IMR-90 (cell line): ENCODE data around the gene TRMT2A. TPM values are rescaled to one million over a fixed set of nuclear protein-coding genes. Genes with fewer than 3 reads are reported as not detected.

Experiments
- ATAC-seq: fragments of 200-7000 bp; cut with Tn5 transposase; 2 replicates; pipeline ENCODE4 v1.9.1; 2020; ENCODE audit warnings: low read depth, mild to moderate bottlenecking, moderate library complexity
- BruUV-seq: library from RNA; stranded (reverse); fragments of 400-500 nt; replicated peaks from 2 replicates; lab custom pipeline; 2021; lab: Mats Ljungman, UMichigan
- CTCF ChIA-PET: fragments of 300-600 bp; formaldehyde crosslinking; extraction: SDS; loops from one replicate; lab custom pipeline; 2021; ENCODE audit warnings: antibody characterized with exemption; lab: Yijun Ruan, JAX
- POLR2A ChIA-PET: fragments of 300-600 bp; sonication (Branson Sonifier 250); formaldehyde crosslinking; loops from one replicate; lab custom pipeline; 2022; ENCODE audit warnings: antibody characterized with exemption; ENCODE audit not compliant: unreplicated experiment; lab: Charles Lee
- DNase-seq: peaks from one replicate; pipeline ENCODE4 v3.0.0; 2013
- H2AFZ ChIP-seq: replicated peaks from 2 replicates; pipeline ENCODE3; 2013; ENCODE audit warnings: low read length, mild to moderate bottlenecking; ENCODE audit not compliant: poor library complexity
- H2AK5ac ChIP-seq: 2 replicates; pipeline ENCODE4 v1.6.1; 2013; ENCODE audit warnings: low read depth, low read length, inconsistent platforms
- H2AK9ac ChIP-seq: replicated peaks from 2 replicates; pipeline ENCODE3; 2013; ENCODE audit warnings: mild to moderate bottlenecking, low read depth, low read length, moderate library complexity; ENCODE audit not compliant: poor library complexity
- H2BK120ac ChIP-seq: 2 replicates; pipeline ENCODE4 v1.6.1; 2013; ENCODE audit warnings: low read depth, low read length, inconsistent platforms
- H2BK15ac ChIP-seq: 3 replicates; pipeline ENCODE4 v1.6.1; 2013; ENCODE audit warnings: low read depth, low read length, inconsistent platforms
- H2BK20ac ChIP-seq: 2 replicates; pipeline ENCODE4 v1.6.1; 2013; ENCODE audit warnings: low read depth, mild to moderate bottlenecking, inconsistent platforms, low read length, moderate library complexity
- H2BK5ac ChIP-seq: 2 replicates; pipeline ENCODE4 v1.6.1; 2013; ENCODE audit warnings: mild to moderate bottlenecking, low read depth, low read length, inconsistent platforms; ENCODE audit not compliant: poor library complexity, severe bottlenecking
- H3K14ac ChIP-seq: replicated peaks from 2 replicates; pipeline ENCODE4 v1.6.1; 2013; ENCODE audit warnings: low read depth, low read length, inconsistent platforms
- H3K18ac ChIP-seq: 2 replicates; pipeline ENCODE4 v1.6.1; 2013; ENCODE audit warnings: low read depth, low read length, control low read depth
- H3K23ac ChIP-seq: 2 replicates; pipeline ENCODE4 v1.6.1; 2013; ENCODE audit warnings: low read depth, low read length, inconsistent platforms
- H3K27ac ChIP-seq: 2 replicates; pipeline ENCODE4 v1.5.1; 2013; ENCODE audit warnings: mild to moderate bottlenecking, control low read depth, low read length; ENCODE audit not compliant: insufficient read depth
- H3K27me3 ChIP-seq: 2 replicates; pipeline ENCODE4 v1.6.1; 2013; ENCODE audit warnings: low read length; ENCODE audit not compliant: control insufficient read depth, insufficient read depth
- H3K36me3 ChIP-seq: 2 replicates; pipeline ENCODE4 v1.6.1; 2013; ENCODE audit warnings: low read length, mixed read lengths; ENCODE audit not compliant: control insufficient read depth, insufficient read depth
- H3K4ac ChIP-seq: 2 replicates; pipeline ENCODE4 v1.6.1; 2013; ENCODE audit warnings: low read depth, low read length, inconsistent platforms
- H3K4me1 ChIP-seq: 2 replicates; pipeline ENCODE4 v1.6.1; 2013; ENCODE audit warnings: low read length, mixed read lengths; ENCODE audit not compliant: control insufficient read depth, insufficient read depth
- H3K4me2 ChIP-seq: 2 replicates; pipeline ENCODE4 v1.6.1; 2013; ENCODE audit warnings: low read depth, mild to moderate bottlenecking, control low read depth, low read length, moderate library complexity
- H3K4me3 ChIP-seq: 2 replicates; pipeline ENCODE4 v1.5.1; 2013; ENCODE audit warnings: low read depth, mild to moderate bottlenecking, control low read depth, low read length, moderate library complexity; ENCODE audit not compliant: insufficient read depth
- H3K56ac ChIP-seq: 2 replicates; pipeline ENCODE4 v1.6.1; 2013; ENCODE audit warnings: low read length, inconsistent platforms; ENCODE audit not compliant: insufficient read depth; ENCODE audit errors: extremely low read depth
- H3K79me1 ChIP-seq, 2 experiments: 2 replicates each; pipeline ENCODE4 v1.6.1; 2013; ENCODE audit warnings: low read length in 2 of 2, inconsistent platforms in 1 of 2, low read depth in 1 of 2
- H3K9ac ChIP-seq: 2 replicates; pipeline ENCODE4 v1.6.1; 2013; ENCODE audit warnings: low read depth, low read length, control low read depth
- H3K9me1 ChIP-seq: 2 replicates; pipeline ENCODE4 v1.6.1; 2013; ENCODE audit warnings: low read length, inconsistent platforms; ENCODE audit not compliant: insufficient read depth
- H3K9me3 ChIP-seq: 2 replicates; pipeline ENCODE4 v1.6.1; 2013; ENCODE audit warnings: low read length; ENCODE audit not compliant: control insufficient read depth, insufficient read depth
- H4K20me1 ChIP-seq: 2 replicates; pipeline ENCODE4 v1.6.1; 2013; ENCODE audit warnings: low read length, inconsistent platforms; ENCODE audit not compliant: insufficient read depth
- H4K5ac ChIP-seq: 2 replicates; pipeline ENCODE4 v1.6.1; 2013; ENCODE audit warnings: mild to moderate bottlenecking, low read depth, low read length, control low read depth
- H4K8ac ChIP-seq, 2 experiments: 2 replicates each; pipeline ENCODE4 v1.6.1; 2013; ENCODE audit warnings: low read depth in 2 of 2, low read length in 2 of 2, control low read depth in 1 of 2, inconsistent platforms in 1 of 2
- H4K91ac ChIP-seq: 2 replicates; pipeline ENCODE4 v1.6.1; 2013; ENCODE audit warnings: low read depth, low read length, inconsistent platforms; ENCODE audit not compliant: insufficient read depth
- CEBPB ChIP-seq: IDR thresholded peaks from 2 replicates; pipeline ENCODE4 v1.6.1; 2012; ENCODE audit warnings: low read depth, low read length, improper control_type of control experiment
- CHD1 ChIP-seq: IDR thresholded peaks from 2 replicates; pipeline ENCODE4 v1.6.1; 2012; ENCODE audit warnings: low read depth, low read length, improper control_type of control experiment
- FOS ChIP-seq: fragments of 150-350 bp; IDR thresholded peaks from 2 replicates; pipeline ENCODE4 v1.6.1; 2016; ENCODE audit warnings: low read depth, low read length
- SMC3 ChIP-seq: fragments of 150-350 bp; IDR thresholded peaks from 2 replicates; pipeline ENCODE4 v1.6.1; 2016; ENCODE audit warnings: low read depth, mild to moderate bottlenecking, antibody characterized with exemption, low read length, moderate library complexity
- WGBS, 2 experiments: methylation state at CpG; one replicate each; pipeline versions ENCODE4 v1.1.5 to v1.1.7; 2013; ENCODE audit warnings: missing lambda C conversion rate in 2 of 2; ENCODE audit not compliant: insufficient read length in 1 of 2; ENCODE audit errors: extremely low coverage in 2 of 2; 5-methylcytosine and 5-hydroxymethylcytosine counted together
- dilution Hi-C: fragments of 300-500 bp; cut with HindIII; formaldehyde crosslinking; loops from one replicate; pipeline ENCODE4 v1.14.3; 2018; ENCODE audit warnings: low sequenced_read_pairs; ENCODE audit not compliant: unreplicated experiment
- in situ Hi-C: fragments of 300-500 bp; cut with MboI; formaldehyde crosslinking; loops from 3 replicates; pipeline ENCODE4 v1.14.3; 2019; ENCODE audit warnings: low sequenced_read_pairs, inconsistent platforms, mixed read lengths
- intact Hi-C: fragments of 100-400 bp; cut with micrococcal nuclease; formaldehyde crosslinking; loops from 2 replicates; pipeline ENCODE4 v1.10.0; 2022
- polyA plus RNA-seq, 3 experiments: library from polyadenylated mRNA; depleted of rRNA; stranded (reverse); fragments of >200 nt; gene quantifications; 2 replicates each; pipeline ENCODE4 v1.2.3, GENCODE V29; 2012; ENCODE audit warnings: low replicate concordance in 1 of 3
- total RNA-seq: library from RNA; depleted of rRNA; stranded (reverse); fragments of >200 nt; gene quantifications from 2 replicates; pipeline ENCODE4 v1.2.3, GENCODE V29; 2012
- TF ChIP-seq, protein P1 (sequence below): fragments of 150-350 bp; IDR thresholded peaks from 2 replicates; pipeline ENCODE4 v1.6.1; 2017; ENCODE audit warnings: mild to moderate bottlenecking, antibody characterized with exemption, low read length, low read depth
- TF ChIP-seq, protein P2 (sequence below): conservative IDR thresholded peaks from 2 replicates; pipeline ENCODE4 v1.5.1; 2012; ENCODE audit warnings: mild to moderate bottlenecking, low read depth, low read length, improper control_type of control experiment

The TRMT2A gene
- total and polyA plus RNA-seq, 2 of the 4 experiments (the other 2 are of a cell fraction) = 22.0 to 39.1 TPM

DNA sequence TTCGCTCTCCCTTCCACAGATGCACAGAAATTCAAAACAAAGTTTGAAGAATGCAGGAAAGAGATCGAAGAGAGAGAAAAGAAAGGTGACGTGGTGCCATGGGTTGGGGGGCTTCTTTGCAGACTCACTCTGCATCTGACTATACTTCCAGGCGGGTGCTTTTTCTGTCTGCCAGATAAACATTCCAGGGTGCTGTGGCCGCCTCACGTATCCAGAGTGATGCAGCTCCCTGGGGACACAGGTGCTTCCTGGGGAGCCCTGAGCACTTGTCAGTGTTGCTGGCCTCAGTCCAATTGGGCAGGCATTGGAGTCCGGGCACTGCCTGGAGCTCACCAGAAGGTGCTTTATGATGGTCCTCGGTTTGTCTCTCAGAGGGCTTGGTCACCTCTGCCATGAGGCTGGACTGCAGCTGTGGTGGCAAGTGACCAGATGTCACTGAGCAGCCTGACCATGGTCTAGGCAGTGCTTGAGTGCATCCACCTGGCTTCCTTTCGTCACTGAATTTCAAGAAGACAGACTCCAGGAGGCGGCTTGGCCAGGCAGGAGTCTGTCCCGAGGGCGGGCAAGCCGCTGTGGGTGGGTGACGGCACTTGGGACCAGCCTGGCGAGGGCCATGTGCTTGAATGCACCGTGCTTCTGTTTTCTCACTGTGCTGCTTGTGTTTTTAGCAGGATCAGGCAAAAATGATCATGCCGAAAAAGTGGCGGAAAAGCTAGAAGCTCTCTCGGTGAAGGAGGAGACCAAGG lies 9.4 kb upstream of the TRMT2A start (continued):
- TF ChIP-seq, protein P1, sequence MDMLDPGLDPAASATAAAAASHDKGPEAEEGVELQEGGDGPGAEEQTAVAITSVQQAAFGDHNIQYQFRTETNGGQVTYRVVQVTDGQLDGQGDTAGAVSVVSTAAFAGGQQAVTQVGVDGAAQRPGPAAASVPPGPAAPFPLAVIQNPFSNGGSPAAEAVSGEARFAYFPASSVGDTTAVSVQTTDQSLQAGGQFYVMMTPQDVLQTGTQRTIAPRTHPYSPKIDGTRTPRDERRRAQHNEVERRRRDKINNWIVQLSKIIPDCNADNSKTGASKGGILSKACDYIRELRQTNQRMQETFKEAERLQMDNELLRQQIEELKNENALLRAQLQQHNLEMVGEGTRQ = no peak

DNA sequence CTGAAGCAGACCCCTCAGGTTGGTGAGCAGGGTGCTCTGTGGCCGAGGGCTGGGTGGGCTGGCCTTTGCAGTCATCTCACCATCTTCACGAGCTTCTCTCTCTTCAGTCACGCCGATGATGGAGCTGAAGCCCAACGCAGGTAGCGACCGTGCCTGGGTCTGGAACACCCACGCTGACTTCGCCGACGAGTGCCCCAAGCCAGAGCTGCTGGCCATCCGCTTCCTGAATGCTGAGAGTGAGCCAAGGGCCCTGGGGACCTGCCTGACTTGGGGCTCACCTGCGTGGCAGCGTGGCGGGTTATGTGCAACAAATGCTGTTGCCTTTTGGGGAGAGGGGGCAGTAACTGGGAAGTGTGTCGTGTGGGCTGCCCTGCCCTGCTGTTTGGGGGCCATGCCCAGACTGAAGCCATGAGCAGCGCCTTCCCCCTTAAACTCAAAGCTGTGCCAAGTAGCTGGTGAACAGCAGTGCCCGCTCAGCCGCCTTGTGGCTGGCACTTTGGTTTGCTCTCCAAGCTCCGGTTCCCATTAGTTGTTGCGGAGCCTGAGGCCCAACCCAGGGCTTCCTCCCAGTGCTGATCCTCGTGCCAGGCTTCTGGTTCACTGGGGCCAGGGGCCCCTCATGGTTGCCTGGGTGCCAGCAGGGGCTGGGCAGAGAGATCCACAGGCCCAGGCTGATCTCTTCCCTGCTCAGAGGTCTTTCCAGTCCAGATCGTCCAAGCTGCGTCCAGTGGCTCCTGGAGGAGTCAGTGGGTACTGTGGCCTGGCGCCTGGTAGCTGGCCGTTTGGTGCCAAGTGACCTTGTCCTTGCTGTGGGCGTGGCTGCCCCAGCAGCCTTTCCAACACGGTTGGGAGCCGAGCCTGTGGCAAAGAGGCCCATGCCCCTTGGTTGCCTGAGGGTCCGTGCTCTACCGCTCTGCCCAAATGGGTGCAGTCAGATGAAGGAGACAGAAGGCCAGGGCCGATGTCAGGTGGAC lies 8.5 kb upstream of the TRMT2A start:
- Histone ChIP-seq H3K4me1 (peaks cover under 1% of the 10 kb centered on the region; the same call in 1 of the 2 replicates), H4K5ac (no peak overlapping the region), H3K4me2 (no peak overlapping the region), H2BK5ac (peak overlapping the region; percentile 5), H2BK120ac (no peak overlapping the region), H3K4me3 (no peak overlapping the region), H2BK20ac (no peak overlapping the region), H2AFZ (peak overlapping the region; percentile 32), H4K91ac (no peak overlapping the region), H3K9me1 (peaks cover 6% of the 10 kb centered on the region; the same call in 1 of the 2 replicates), H3K79me1 (peaks cover 8 to 27% of the 10 kb centered on the region in 2 experiments), H3K9ac (no peak overlapping the region), H3K56ac (no peak overlapping the region), H2BK15ac (no peak overlapping the region), H2AK9ac (peak overlapping the region; percentile 50), H3K36me3 (peaks cover 53% of the 10 kb centered on the region), H3K14ac (no peak overlapping the region), H3K27ac (no peak overlapping the region), H3K4ac (no peak overlapping the region), H2AK5ac (no peak overlapping the region), H3K18ac (no peak overlapping the region), H4K8ac (no peak overlapping the region), H3K9me3 (no peaks in the 10 kb centered on the region), H3K23ac (no peak overlapping the region), H4K20me1 (peaks cover 43% of the 10 kb centered on the region), H3K27me3 (no peaks in the 10 kb centered on the region)
- POLR2A ChIA-PET = no interaction called here
- no TSS peak for BruUV-seq
- TF ChIP-seq, protein P2, sequence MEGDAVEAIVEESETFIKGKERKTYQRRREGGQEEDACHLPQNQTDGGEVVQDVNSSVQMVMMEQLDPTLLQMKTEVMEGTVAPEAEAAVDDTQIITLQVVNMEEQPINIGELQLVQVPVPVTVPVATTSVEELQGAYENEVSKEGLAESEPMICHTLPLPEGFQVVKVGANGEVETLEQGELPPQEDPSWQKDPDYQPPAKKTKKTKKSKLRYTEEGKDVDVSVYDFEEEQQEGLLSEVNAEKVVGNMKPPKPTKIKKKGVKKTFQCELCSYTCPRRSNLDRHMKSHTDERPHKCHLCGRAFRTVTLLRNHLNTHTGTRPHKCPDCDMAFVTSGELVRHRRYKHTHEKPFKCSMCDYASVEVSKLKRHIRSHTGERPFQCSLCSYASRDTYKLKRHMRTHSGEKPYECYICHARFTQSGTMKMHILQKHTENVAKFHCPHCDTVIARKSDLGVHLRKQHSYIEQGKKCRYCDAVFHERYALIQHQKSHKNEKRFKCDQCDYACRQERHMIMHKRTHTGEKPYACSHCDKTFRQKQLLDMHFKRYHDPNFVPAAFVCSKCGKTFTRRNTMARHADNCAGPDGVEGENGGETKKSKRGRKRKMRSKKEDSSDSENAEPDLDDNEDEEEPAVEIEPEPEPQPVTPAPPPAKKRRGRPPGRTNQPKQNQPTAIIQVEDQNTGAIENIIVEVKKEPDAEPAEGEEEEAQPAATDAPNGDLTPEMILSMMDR = no peak
- no peak for TF ChIP-seq FOS
- no peak for TF ChIP-seq CEBPB
- TF ChIP-seq SMC3 = no peak
- TF ChIP-seq CHD1 = no peak
- CTCF ChIA-PET = no interaction called here
- WGBS, 2 experiments = 96% methylated on average over 11 of the region's 32 CpGs; no CpG with 5 or more reads in 1 of the 2 experiments
- DNase-seq = no peak
- ATAC-seq = no peak
- intact Hi-C loops = no loop called here
- dilution Hi-C loops = no loop called here
- in situ Hi-C loops = no loop called here
